GM21737 (cell line): ENCODE data around the gene AMACR.
"Not testable (repeated sequence)": the region's sequence is repeated elsewhere in the genome, so short reads cannot be mapped to it uniquely, and the experiment has no call there.

Source experiments
- ATAC-seq: cut with Tn5 transposase; IDR thresholded peaks from one replicate; pipeline ENCODE4 v1.9.1; 2021; ENCODE audit warnings: mild to moderate bottlenecking, moderate library complexity; ENCODE audit not compliant: unreplicated experiment

The AMACR gene

GRCh38 chr5:34038390-34038789, 30.5 kb upstream of the AMACR start:
- ATAC-seq: no peak

GRCh38 chr5:34037726-34038125, 29.9 kb upstream of the AMACR start:
- no peak for ATAC-seq

- no peak for ATAC-seq
These were observed 27.9 kb upstream of the AMACR start for GRCh38 chr5:34035756-34036155.

DNA sequence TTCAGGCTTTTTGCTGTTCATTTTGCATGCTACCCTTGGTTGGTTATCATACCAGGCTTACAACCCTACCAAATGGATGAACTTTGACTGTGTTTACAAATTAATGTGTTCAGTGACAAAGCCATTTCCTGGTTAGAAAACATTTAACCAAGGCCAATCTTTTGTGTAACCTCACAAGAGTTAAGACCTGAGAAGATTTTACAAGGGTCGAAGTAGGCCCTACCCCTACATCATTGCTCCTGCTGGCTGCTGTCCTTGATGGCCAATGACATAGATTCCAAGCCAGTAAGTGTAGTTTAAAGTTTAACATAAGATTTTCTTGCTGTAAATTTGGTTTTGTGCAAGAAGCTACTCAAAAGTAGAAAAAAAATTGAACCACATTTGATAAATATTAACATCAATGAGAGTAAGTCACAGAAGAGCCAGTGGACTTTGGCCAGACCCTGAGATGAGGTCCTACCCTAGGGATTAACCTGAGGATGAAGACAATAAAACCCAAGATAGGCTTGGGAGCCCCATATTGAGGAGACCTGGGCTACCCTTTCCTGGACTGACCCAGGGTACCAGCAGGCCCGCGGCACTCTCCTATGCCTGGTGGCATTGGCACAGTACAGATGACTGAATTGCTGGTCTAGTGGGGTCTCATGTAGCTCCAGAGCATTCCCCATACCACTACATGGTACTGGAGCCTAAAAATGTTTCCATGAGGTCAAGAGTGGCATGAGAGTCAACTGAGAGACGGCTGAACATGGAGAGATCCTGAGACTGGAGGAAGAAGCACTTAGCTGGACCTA, 26.9 kb upstream of the AMACR start:
- ATAC-seq: peak; percentile 76

- ATAC-seq: no peak
These were observed 24.1 kb upstream of the AMACR start for GRCh38 chr5:34031966-34032365.

DNA sequence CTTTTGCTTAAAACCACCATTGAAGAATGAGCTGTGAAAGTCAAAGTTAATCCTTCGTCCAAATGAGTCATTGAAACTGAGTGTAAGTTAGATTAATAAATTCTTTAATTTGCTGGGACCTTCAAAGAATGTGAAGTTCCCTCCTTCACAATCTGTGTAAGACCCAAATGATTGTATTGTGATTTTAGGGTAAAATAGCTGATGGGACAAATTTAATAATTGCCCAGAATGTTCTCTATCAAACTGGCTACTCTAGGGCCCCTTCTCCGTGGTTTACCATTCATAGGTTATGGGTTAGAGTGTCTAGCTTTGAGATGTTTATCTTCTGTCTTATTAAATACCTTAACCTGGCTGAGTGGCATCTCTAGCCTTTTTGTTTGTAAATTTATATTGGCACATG, 23.3 kb upstream of the AMACR start:
- no peak for ATAC-seq

DNA sequence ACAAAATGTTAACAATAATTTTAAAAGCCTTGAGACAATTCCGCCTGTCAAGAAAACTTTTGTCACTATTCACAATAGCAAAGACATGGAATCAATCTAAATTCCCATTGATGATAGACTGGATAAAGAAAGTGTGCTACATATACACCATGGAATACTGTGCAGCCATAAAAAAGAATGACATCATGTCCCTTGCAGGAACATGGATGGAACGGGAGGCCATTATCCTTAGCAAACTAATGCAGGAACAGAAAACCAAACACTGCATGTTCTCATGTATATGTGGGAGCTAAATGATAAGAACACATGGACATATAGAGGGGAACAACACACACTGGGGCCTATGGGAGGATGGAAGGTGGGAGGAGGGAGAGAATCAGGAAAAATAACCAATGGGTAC, 22.7 kb upstream of the AMACR start:
- ATAC-seq: not testable (repeated sequence)

- ATAC-seq: no peak
These were observed 22.2 kb upstream of the AMACR start for GRCh38 chr5:34030048-34030447.

GRCh38 chr5:34028349-34028748, 20.5 kb upstream of the AMACR start:
- no peak for ATAC-seq

- ATAC-seq: no peak
These were observed 18.4 kb upstream of the AMACR start for GRCh38 chr5:34026089-34026761.

GRCh38 chr5:34022121-34022705, 14.4 kb upstream of the AMACR start:
- peak; percentile 86 for ATAC-seq

GRCh38 chr5:34021334-34021733, 13.5 kb upstream of the AMACR start:
- no peak for ATAC-seq

DNA sequence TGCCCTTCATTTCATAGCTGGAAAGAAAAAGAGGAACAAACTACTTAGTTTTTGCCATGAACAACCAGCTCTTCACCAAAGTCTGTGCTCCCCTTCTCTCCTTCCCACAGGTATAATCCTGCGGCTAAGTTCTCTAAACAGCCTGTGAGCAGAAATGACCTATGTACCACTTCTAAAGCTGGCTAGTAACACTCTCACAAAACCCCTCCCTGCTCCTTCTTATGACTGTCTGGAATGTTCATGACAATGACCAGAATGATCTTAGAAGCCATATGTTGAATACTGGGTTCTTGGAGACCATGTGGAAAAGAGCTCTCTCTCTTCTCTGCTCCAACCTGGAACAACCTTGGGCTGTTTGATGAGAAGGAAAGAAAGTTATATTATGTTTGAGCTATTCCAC, 12.9 kb upstream of the AMACR start:
- no peak for ATAC-seq

DNA sequence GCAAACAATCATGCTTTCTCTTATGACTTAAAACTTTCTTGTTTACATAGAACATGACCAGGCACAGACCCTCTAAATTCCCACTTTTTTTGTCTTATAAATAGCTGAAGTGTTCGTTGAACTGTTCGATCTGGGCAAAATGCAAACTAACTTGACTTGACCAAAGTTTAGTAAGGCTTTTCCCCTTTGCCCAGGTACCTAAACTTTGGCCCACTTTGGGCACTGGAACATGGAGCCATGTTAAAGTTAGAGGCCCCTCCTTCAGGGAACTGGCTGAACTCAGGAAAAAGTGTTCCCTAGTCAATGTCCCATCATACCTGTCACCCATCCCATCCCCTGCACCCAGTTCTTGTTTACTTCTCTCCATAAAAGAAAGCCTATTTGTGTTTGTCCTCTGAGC, 9.4 kb upstream of the AMACR start:
- no peak for ATAC-seq

DNA sequence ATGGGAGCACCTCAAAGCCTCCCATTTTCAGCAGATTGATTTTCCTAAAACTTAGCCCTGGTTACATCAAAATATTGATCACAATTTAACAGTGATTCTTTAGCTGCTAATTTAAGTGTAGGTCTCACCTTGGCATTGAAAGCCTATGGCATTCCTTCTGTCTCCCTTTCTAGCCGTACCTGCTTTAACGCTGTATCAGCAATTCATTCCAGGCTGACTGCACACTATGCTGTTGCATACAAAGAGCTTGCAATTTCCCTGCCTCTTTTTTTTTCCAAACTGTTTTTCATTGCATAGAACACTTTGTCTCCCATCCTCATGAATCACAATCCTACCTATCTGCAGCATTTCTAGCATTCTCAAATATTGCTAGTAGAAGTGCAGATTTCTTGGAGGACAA, 8.9 kb upstream of the AMACR start:
- no peak for ATAC-seq

DNA sequence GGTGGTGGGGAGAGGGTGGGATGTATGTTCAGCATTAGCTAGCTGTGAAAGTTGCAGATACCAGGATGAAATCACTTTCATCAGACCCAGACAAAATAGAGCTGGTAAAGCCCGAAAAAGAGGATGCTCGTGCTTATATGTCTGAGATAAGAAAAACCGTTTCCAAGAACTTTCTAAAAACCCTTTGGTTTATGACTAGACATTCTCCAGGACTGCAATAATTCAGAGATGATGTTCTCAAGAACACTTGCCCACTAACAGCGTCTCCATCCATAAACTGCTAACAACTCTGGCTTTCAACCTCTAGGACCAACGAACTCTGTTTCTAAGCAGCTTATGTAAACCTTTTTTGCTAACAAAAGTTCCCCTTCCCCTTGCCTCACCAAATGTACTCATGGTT, 8.4 kb upstream of the AMACR start:
- ATAC-seq: no peak

GRCh38 chr5:34015120-34015822, 7.4 kb upstream of the AMACR start:
- ATAC-seq: no peak

DNA sequence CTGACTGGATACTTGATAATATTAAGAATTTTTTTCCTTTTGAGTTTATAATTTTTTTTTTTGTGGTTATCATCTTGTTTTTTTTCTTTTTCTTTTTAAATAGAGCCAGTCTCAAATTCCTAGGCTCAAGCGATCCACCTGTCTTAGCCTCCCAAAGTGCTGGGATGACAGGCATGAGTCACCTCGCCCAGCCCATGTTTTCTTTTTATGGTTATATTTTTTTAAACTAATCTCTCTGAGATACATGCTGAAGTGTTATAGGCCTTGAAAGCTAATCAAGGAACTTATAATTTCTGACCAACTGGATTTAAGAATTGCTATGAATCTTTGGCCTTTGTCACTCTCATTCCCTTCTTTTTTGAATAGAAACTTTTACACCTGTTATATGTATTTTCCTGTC, 6.8 kb upstream of the AMACR start:
- ATAC-seq: no peak

GRCh38 chr5:34013547-34013946, 5.7 kb upstream of the AMACR start:
- ATAC-seq: no peak

DNA sequence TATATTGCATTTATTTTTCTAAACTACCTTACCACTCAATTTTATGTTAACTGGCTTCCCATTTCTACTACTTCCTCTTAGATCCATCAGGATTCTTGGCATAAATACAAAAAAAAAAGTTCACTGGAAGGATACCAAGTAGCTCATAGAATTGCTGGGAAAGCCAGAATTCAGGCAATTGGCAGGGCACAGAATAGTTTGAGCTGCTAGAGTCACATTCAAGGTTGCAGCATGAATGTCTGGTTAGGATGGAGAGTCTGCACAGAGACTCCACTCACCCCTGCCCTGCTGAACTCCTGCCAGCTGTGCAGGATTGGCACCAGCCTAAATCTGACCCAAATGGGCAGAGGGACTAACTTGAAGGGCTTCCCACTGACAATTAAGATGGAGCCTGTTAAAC, 4.9 kb upstream of the AMACR start:
- no peak for ATAC-seq

DNA sequence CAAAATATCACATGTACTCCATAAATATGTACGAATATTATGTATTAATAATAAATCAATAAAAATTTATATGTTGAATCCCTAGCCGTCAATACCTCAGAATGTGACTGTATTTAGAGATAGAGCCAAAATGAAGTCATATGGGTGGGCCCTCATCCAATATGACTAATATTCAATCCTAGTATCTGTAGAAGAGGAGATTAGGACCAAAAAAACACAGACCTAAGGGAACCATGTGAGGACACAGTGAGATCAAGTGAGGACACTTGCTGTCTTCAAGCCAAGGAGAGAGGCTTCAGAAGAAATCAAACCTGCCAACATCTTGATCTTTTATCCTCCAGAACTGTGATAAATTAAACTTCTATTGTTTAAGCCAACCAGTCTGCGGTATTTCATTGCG, 3.7 kb upstream of the AMACR start:
- ATAC-seq: no peak

- not testable (repeated sequence) for ATAC-seq
These were observed 2.3 kb upstream of the AMACR start for GRCh38 chr5:34010146-34010545.
